Stimulated activated CD4-positive, alpha-beta T cell treated with anti-CD3 and anti-CD28 coated beads, Interleukin-12 subunit alpha, Interleukin-12 subunit beta, amount 100 ng/mL, for 4 hours (primary cell): ENCODE data around the gene RBM3.

Experiments
- DNase-seq: peaks from one replicate; pipeline ENCODE4 v3.0.0-alpha.2; 2020

The RBM3 gene

DNA sequence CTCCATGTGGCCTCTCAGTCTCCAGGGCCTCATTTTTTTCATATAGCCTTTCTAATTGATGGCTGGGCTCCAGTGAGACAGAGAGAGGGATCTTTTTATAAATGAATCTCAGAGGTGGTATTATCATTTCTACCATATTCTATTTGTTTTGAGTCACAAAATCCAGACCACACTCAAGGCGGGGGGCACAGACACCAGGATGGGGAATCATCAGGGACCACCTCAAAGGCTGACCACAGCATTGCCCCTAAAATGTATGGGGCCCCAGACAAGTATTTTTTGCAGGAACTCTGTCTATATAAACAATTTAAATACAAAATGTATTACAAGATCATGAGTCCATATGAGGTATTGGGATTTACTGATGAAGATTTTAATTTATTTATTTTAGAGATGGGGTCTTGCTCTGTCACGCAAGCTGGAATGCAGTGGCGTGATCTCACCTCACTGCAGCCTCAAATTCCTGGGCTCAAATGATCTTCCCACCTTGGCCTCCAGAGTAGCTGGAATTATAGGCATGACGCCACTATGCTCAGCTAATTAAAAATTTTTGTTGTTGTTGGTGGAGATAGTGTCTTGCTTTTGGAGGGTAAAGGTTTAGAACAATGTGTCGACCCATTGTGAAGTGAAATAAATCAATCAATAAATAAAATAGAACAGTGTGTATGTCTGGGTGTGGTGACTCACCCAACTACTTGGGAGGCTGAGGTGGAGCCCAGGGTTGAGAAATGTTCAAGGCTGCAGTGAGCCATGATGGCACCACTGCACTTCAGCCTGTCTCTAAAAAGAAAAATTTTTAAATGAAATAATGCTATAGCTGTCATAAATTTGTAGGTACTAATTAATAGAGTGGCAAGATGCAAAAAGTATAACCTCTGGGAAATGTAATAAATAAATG lies 52.4 kb downstream of the RBM3 start:
- no peak for DNase-seq
